Melanocyte of skin (primary cell): ENCODE measurements around the gene ETNK1. TPM values are rescaled to one million over a fixed set of nuclear protein-coding genes. Genes with fewer than 3 reads are reported as not detected.

Experiments used
- small RNA-seq, 2 donors: library from RNA; depleted of rRNA; stranded (forward); fragments of <200 nt; gene quantifications; one replicate each; pipeline ENCODE3, GENCODE V24; 2012
- total RNA-seq, 2 donors: library from RNA; depleted of rRNA; stranded (reverse); fragments of >200 nt; gene quantifications; 2 replicates each; pipeline ENCODE4 v1.2.3, GENCODE V29; 2012

Gene ETNK1, protein sequence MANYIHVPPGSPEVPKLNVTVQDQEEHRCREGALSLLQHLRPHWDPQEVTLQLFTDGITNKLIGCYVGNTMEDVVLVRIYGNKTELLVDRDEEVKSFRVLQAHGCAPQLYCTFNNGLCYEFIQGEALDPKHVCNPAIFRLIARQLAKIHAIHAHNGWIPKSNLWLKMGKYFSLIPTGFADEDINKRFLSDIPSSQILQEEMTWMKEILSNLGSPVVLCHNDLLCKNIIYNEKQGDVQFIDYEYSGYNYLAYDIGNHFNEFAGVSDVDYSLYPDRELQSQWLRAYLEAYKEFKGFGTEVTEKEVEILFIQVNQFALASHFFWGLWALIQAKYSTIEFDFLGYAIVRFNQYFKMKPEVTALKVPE
- 10 to 100 TPM; 34.8 to 53.3 TPM for total RNA-seq

DNA sequence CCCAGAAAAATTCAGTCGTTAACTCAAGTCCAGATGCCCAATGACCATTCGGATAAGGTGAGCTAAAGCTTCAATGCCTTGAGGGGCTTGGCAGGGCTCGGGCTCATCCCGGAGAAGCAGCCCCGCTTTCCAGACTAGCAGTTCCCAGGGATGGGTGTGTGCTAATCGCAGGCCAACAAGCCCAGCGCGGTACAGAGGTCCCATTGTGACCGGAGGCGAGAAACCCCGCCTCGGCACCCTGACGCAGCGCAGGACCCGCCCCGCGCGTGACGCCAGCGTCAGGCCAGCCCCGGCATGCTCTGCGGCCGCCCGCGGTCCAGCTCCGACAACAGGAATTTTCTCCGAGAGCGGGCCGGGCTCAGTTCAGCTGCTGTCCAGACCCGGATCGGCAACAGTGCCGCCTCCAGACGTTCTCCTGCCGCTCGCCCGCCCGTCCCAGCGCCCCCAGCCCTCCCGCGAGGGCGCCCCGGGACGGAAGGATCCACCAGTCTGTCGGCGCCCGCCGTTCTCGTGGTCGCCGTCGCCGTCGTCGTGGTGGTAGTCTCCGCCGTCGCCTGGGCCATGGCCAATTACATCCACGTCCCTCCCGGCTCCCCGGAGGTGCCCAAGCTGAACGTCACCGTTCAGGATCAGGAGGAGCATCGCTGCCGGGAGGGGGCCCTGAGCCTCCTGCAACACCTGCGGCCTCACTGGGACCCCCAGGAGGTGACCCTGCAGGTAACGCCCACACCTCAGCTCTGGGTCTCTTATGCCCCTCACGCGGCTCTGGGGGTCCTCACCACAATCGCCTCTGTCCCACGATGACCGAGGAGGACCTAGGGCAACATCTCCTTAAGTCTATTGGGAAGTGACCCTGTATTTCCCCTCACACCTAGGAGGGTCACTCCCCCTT, at the start of gene ETNK1:
TSS of gene ETNK1 (plus strand) at position 302 of the 892 bp plus-strand sequence. CDS start at position 562, 260 bp downstream.

Small RNA genes lying within 50 kb of the gene (small RNA-seq; reads per million reads assigned to genes)
- 1.8 to 2.9 reads per million in 2 donors for gene RPS27P22

Other genes with a start within 250 kb of the ETNK1 start
- gene C2CD5, start 80.6 kb upstream of the ETNK1 start, total RNA-seq = 10 to 100 TPM; 13.8 to 15.7 TPM